HG03039 (cell line): ENCODE results near the gene EIF3D.

ENCODE experiments used
- ATAC-seq: cut with Tn5 transposase; IDR thresholded peaks from one replicate; pipeline ENCODE4 v1.9.1; 2021; ENCODE audit warnings: mild to moderate bottlenecking, moderate library complexity; ENCODE audit not compliant: unreplicated experiment

Gene EIF3D

DNA sequence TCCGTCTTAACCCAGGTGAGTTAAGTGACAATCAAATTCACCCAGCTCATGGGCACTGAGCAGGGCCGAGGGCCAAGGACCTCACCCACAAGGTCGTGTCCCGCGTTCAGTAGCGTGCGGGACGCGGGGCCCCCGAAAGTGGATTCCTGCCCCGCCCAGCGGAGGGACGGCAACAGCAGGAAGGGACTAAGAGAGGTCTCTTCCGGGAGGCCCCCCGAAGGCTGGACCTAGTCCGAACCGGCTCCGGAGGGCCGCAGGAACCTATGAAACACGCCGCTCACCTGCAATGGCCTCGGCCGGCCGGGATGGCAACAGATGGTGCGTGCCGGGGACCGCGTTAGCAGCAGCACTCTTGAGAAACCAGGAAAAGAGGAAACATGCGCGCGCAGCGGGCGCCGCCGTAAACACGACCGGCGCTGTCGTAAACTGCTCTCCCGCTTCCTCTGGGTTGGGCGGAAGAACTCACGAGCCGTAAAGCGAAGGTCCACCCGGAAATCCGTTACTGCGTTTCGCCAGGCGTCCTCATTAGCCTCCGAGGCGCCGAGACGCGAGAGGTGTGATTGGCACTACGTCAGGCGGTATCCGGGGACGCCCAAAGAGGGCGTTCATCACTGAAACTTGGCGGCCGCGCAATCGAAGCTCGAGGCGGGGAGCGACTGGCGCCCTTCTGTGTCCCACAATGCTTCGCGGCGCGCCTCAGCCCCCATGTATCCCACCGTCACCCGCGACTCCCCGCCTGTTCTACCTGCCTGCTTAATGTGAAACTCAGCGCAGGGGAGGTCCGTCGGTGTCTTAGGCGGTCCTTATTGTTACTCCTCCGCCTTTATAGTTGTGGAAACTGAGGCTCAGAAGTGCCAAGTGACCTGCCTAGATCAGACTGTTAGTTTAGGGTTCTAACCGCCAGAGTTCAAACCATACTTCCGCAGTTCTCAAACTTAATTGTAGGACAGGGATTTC, at the start of gene EIF3D:
TSS of gene EIF3D (minus strand) at position 372 of the 957 bp plus-strand sequence. CDS start 3,045 bp downstream, outside the sequence.
- ATAC-seq: peak; percentile 86

DNA sequence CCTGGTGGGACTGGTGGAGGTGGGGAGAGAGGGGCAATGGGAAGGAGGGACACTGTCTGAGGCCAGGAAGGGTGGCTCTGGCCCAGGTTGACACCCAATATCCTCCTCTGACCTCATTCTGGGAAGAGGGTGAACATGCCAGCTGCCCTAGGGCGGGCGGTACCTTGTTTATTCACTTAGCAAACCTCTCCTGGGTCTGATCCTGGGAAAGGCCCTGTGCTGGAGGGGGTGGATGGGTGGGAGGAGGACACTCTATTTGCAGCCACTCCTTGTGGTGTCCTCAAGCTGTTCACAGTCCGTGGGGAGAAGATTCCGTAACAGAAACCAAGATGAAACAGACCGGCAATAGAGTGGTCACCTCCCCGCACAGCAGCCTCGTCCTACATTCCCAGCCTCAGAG, 49.7 kb upstream of the EIF3D start:
- ATAC-seq: no peak

- no peak for ATAC-seq
Observed at GRCh38 chr22:36577019-36577418, 48.1 kb upstream of the EIF3D start.

DNA sequence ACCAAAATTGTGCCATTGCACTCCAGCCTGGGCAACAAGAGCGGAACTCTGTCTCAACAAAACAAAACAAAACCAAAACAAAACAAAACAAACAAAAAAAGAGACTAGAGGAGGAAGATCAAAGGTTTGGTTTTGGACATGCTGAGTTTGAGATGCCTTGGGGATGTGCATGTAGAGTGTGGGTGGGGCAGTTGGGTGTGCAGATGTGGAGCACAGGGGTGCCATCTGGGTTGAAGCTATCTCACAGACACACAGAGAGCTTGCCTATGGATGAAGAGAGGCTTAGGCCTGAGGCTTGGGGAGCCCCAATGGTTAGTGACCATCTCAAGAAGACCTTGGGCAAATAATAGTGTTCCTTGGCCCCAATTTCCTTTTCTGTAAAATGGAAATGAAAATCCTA, 45.8 kb upstream of the EIF3D start:
- ATAC-seq: no peak

- no peak for ATAC-seq
Observed at GRCh38 chr22:36573815-36574363, 44.9 kb upstream of the EIF3D start.

GRCh38 chr22:36571991-36572390, 43.0 kb upstream of the EIF3D start:
- ATAC-seq: no peak

GRCh38 chr22:36569999-36570398, 41.0 kb upstream of the EIF3D start:
- no peak for ATAC-seq

- ATAC-seq: no peak
Observed at GRCh38 chr22:36568846-36569245, 39.9 kb upstream of the EIF3D start.

DNA sequence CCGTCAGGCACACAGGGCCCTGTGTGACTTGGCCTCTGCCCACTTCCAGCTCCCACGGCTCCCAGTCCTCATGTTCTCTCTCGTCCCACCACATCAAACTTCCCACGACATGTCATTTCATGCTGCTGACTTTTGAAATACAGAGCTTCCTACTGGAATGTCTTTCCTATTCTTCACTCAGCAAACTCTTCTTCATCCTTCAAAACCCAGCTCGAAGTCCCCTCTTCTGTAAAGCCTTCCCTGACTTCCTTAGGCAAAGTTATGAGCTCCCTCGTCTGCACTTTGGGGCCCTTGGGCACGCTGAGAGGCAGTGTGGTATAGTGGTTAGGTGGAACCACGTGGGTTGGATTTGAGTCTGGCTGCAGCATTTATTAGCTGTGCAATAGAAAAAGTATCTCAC, 37.8 kb upstream of the EIF3D start:
- no peak for ATAC-seq

DNA sequence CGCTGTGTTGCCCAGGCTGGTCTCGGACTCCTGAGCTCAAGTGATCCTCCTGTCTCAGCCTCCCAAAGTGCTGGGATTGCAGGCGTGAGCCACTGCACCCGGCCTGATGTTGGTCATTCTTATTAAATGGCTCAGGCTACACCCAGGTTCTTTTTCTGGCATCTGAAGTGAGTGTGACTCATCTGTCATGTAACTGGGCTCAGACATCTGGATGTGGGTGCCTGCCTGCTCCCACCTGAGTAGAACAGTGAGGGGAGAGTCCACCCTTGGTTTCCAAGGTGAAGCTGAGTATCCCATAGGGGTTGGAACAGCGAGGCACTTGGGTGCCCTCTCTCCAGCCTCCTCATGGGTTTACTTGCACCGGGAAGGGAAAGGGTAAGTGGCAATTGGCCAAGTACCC, 36.7 kb upstream of the EIF3D start:
- ATAC-seq: no peak

GRCh38 chr22:36565159-36565507, 36.2 kb upstream of the EIF3D start:
- ATAC-seq: no peak

DNA sequence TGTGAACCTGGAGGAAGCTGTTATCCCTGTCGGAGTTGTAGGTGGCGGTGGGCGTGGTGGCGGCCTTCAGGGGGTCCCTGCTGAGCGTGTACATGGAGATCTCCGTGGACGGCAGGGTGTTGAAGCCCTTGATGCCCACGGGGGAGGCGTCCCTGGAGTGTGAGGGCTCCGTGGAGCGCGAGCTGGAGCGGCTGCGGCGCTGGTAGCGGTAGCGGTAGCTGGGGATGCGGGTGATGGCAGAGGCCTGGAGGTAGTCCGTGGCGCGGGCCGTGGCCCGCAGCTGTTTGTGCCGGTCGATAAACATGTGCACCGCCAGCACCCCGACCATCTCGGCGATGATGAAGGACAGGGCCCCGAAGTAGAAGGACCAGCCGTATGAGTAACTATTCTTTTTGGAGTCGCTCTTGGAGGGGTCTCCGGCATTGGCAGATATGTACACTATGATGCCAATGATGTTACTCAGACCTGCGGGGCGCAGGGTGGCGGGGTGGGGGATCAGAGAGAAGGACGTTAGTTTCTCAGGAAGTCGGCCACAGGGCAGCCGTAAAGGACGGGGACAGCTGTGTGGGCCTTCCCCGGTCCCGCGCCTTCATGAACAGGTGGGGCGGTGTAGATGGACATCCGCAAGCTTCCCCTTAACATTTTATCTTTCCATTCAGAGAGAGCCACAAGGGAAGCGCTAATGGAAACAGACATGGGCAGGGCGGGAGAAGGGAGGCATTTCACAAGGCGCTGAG, 35.6 kb upstream of the EIF3D start:
- no peak for ATAC-seq

DNA sequence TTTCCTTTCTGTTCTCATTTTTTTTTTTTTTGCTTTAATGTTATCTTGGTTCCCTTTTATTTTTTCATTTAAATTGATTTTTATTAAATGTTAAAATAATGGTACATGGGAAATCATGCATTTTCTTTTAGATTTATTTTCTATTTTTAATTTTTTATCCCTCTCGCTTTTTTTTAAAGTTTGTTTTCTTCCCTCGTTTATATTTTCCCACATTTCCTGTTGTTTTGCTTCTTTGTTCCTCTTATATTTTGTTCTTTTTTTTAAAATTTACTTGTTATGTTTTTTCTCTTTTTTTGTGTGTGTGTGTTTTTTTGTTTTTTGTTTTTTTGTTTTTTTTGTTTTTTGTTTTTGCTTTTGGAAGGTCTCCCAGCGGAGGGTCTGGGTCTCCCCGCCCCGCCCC, 34.9 kb upstream of the EIF3D start:
- no peak for ATAC-seq

DNA sequence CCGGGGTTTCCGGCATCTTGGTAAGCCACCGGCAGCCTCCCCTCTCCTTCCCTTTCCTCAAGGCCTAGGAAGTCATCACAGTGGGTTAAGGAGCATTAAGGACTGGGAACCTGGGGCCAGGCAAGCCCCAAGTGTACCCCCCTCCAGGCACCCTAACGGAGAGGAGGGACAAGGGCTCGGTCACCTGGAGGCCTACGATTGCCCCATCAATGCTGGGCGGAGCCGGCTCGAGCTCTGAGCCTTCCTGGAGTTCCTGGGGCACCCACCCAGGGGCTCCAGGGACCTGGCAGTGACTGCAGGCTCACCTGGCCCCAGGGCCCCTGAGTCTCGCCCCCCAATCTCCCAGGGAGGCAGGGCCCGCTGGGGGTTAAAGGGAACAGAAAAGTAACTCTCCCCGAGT, 34.5 kb upstream of the EIF3D start:
- no peak for ATAC-seq

GRCh38 chr22:36563001-36563400, 34.0 kb upstream of the EIF3D start:
- no peak for ATAC-seq

DNA sequence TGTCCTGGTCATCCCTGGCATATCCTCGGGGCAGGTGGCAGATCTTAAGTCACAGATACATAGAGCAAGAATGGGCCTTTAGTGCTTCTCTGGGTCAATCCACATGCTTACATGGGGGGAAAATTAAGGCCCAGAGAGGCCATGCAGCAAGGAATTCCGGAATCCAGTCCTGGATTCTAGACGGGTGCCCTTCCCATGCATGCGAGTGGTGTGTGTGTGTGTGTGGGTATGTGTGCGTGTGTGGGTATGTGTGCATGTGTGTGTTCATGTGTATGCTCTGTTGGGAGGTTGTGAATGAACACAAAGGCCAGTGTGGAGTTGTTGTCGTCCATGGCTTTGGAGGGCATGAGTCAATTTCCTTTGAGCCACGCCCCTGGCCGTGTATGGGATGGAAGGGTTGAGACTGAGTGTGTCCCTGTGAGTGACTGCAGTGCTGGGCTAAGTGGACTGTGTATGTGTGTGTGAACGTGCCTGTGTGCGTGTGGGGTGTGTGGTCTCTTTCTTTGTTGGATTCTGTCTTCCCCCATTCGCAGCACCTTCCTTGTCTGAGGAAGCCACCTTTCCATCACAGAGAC, 33.4 kb upstream of the EIF3D start:
- no peak for ATAC-seq

- ATAC-seq: no peak
Observed at GRCh38 chr22:36561291-36561811, 32.4 kb upstream of the EIF3D start.

- no peak for ATAC-seq
Observed at GRCh38 chr22:36560001-36560400, 31.0 kb upstream of the EIF3D start.

GRCh38 chr22:36554098-36554497, 25.1 kb upstream of the EIF3D start:
- ATAC-seq: no peak

- ATAC-seq: no peak
Observed at GRCh38 chr22:36552289-36552688, 23.3 kb upstream of the EIF3D start.
